ENCODE measurements around the gene WDR72. TPM values are rescaled to one million over a fixed set of nuclear protein-coding genes. Genes with fewer than 3 reads are reported as not detected.

WDR72 gene
- total and polyA plus RNA-seq, 2 of the 4 experiments (the other 2 are of a cell fraction): not detected

GRCh38 chr15:53752406-53752805, 7.1 kb downstream of the WDR72 start:
- CTCF ChIA-PET: interaction anchor here (0.6 kb wide), 1 partner anchor 1356 kb away, joined by 3 read pairs; no protein-coding TSS in a partner anchor

More at GRCh38 chr15:53752406-53752805, 7.1 kb downstream of the WDR72 start:
- BruUV-seq (replicated peaks): no TSS peak
- H4K5ac ChIP-seq (ENCODE audit: low read depth, low read length): no peak overlapping the region
- no peak overlapping the region for H3K27ac ChIP-seq (ENCODE audit: insufficient read depth, low read length)
- no peaks in the 10 kb centered on the region for H3K27me3 ChIP-seq (ENCODE audit: control insufficient read depth, insufficient read depth, low read length)
- H2AFZ ChIP-seq (replicated peaks; ENCODE audit: low read length, poor library complexity): no peak overlapping the region
- no peaks in the 10 kb centered on the region for H3K79me1 ChIP-seq (ENCODE audit: low read depth in 1 of 2, low read length in 2 of 2)
- peaks cover 4% of the 10 kb centered on the region; the same call in 1 of the 2 replicates for H3K9me3 ChIP-seq (ENCODE audit: control insufficient read depth, insufficient read depth, low read length)
- H3K18ac ChIP-seq (ENCODE audit: low read depth, low read length): no peak overlapping the region
- in situ Hi-C loops (cut with MboI; ENCODE audit: low sequenced_read_pairs) (no loop called here), intact Hi-C loops (cut with micrococcal nuclease) (no loop called here), dilution Hi-C loops (cut with HindIII; ENCODE audit: low sequenced_read_pairs, unreplicated experiment) (no loop called here)
- H3K9ac ChIP-seq (ENCODE audit: low read depth, low read length): no peak overlapping the region
- H4K91ac ChIP-seq (ENCODE audit: insufficient read depth, low read depth, low read length): no peak overlapping the region
- H2BK120ac ChIP-seq (ENCODE audit: low read depth, low read length): no peak overlapping the region
- H3K9me1 ChIP-seq (ENCODE audit: insufficient read depth, low read length): no peaks in the 10 kb centered on the region
- no peak overlapping the region for H3K56ac ChIP-seq (ENCODE audit: extremely low read depth, insufficient read depth, low read length)
- no peak overlapping the region for H4K8ac ChIP-seq (ENCODE audit: low read depth in 2 of 2, low read length in 2 of 2)
- no peaks in the 10 kb centered on the region for H3K36me3 ChIP-seq (ENCODE audit: control insufficient read depth, insufficient read depth, low read length)
- no peak overlapping the region for H3K14ac ChIP-seq (replicated peaks; ENCODE audit: low read depth, low read length)
- H3K4me1 ChIP-seq (ENCODE audit: control insufficient read depth, insufficient read depth, low read length): no peaks in the 10 kb centered on the region
- no peaks in the 10 kb centered on the region for H4K20me1 ChIP-seq (ENCODE audit: insufficient read depth, low read length)
- H2BK5ac ChIP-seq (ENCODE audit: low read depth, low read length, poor library complexity, severe bottlenecking): no peak overlapping the region
- POLR2A ChIA-PET (ENCODE audit: unreplicated experiment): no interaction called here
- no peak overlapping the region for H2AK5ac ChIP-seq (ENCODE audit: low read depth, low read length)
- no peak overlapping the region for H2BK20ac ChIP-seq (ENCODE audit: low read depth, low read length)
- no peak for ATAC-seq (ENCODE audit: low read depth)
- no peak overlapping the region for H2AK9ac ChIP-seq (replicated peaks; ENCODE audit: low read depth, low read length, poor library complexity)
- no peak overlapping the region for H2BK15ac ChIP-seq (ENCODE audit: low read depth, low read length)
- no peak overlapping the region for H3K4ac ChIP-seq (ENCODE audit: low read depth, low read length)
- TF ChIP-seq NFE2L2 (IDR thresholded peaks at IDR 0.05; ENCODE audit: low read depth, low read length) (no peak), CEBPB (IDR thresholded peaks at IDR 0.05; ENCODE audit: low read depth, low read length) (no peak), MAFK (IDR thresholded peaks at IDR 0.05; ENCODE audit: low read depth, low read length) (no peak), RFX5 (IDR thresholded peaks at IDR 0.05; ENCODE audit: low read depth, low read length) (no peak), BHLHE40 (IDR thresholded peaks at IDR 0.05; ENCODE audit: low read depth, low read length) (no peak), MAZ (IDR thresholded peaks at IDR 0.05; ENCODE audit: borderline replicate concordance, low read depth, low read length) (no peak), FOS (IDR thresholded peaks at IDR 0.05; ENCODE audit: low read depth, low read length) (no peak), MXI1 (IDR thresholded peaks at IDR 0.05; ENCODE audit: borderline replicate concordance, low read depth, low read length) (no peak), POLR2A (IDR thresholded peaks at IDR 0.05; ENCODE audit: low read depth, low read length) (no peak), CHD1 (IDR thresholded peaks at IDR 0.05; ENCODE audit: low read depth, low read length) (no peak), SMC3 (IDR thresholded peaks at IDR 0.05; ENCODE audit: low read depth, low read length) (no peak), RAD21 (IDR thresholded peaks at IDR 0.05; ENCODE audit: low read length) (no peak), ELK1 (IDR thresholded peaks at IDR 0.05; ENCODE audit: borderline replicate concordance, low read depth, low read length) (no peak), RCOR1 (IDR thresholded peaks at IDR 0.05; ENCODE audit: insufficient replicate concordance, low read length) (no peak)
- TF ChIP-seq, protein P1, sequence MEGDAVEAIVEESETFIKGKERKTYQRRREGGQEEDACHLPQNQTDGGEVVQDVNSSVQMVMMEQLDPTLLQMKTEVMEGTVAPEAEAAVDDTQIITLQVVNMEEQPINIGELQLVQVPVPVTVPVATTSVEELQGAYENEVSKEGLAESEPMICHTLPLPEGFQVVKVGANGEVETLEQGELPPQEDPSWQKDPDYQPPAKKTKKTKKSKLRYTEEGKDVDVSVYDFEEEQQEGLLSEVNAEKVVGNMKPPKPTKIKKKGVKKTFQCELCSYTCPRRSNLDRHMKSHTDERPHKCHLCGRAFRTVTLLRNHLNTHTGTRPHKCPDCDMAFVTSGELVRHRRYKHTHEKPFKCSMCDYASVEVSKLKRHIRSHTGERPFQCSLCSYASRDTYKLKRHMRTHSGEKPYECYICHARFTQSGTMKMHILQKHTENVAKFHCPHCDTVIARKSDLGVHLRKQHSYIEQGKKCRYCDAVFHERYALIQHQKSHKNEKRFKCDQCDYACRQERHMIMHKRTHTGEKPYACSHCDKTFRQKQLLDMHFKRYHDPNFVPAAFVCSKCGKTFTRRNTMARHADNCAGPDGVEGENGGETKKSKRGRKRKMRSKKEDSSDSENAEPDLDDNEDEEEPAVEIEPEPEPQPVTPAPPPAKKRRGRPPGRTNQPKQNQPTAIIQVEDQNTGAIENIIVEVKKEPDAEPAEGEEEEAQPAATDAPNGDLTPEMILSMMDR (conservative IDR thresholded peaks at IDR 0.05; ENCODE audit: low read depth, low read length): no peak
- TF ChIP-seq, protein P2, sequence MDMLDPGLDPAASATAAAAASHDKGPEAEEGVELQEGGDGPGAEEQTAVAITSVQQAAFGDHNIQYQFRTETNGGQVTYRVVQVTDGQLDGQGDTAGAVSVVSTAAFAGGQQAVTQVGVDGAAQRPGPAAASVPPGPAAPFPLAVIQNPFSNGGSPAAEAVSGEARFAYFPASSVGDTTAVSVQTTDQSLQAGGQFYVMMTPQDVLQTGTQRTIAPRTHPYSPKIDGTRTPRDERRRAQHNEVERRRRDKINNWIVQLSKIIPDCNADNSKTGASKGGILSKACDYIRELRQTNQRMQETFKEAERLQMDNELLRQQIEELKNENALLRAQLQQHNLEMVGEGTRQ (IDR thresholded peaks at IDR 0.05; ENCODE audit: low read depth, low read length): no peak
- no CpG with 5 or more reads among the region's 4 CpGs for WGBS, 2 experiments (ENCODE audit: extremely low coverage in 2 of 2, insufficient read length in 1 of 2)
- no peak for DNase-seq
- no peak overlapping the region for H3K4me2 ChIP-seq (ENCODE audit: low read depth, low read length)
- H3K4me3 ChIP-seq (ENCODE audit: insufficient read depth, low read depth, low read length): no peak overlapping the region
- H3K23ac ChIP-seq (ENCODE audit: low read depth, low read length): no peak overlapping the region

All from IMR-90 (cell line).